GM21526 (cell line): Measurements from ENCODE around the gene AFF2.

Experiments used
- ATAC-seq: cut with Tn5 transposase; IDR thresholded peaks from one replicate; pipeline ENCODE4 v1.9.1; 2021; ENCODE audit warnings: moderate library complexity; ENCODE audit not compliant: unreplicated experiment, low FRiP score

AFF2 gene

GRCh38 chrX:148813967-148814366 is 313.6 kb downstream of the AFF2 start:
- ATAC-seq: no peak

GRCh38 chrX:148815218-148815961 is 315.0 kb downstream of the AFF2 start:
- ATAC-seq: no peak

GRCh38 chrX:148823986-148824385 is 323.6 kb downstream of the AFF2 start:
- ATAC-seq: no peak

- ATAC-seq: no peak
Measured at GRCh38 chrX:148825696-148826095, 325.3 kb downstream of the AFF2 start.

- no peak for ATAC-seq
Measured at GRCh38 chrX:148836741-148837140, 336.3 kb downstream of the AFF2 start.

GRCh38 chrX:148850631-148851030 is 350.2 kb downstream of the AFF2 start:
- ATAC-seq: no peak

- ATAC-seq: no peak
Measured at GRCh38 chrX:148854306-148854705, 353.9 kb downstream of the AFF2 start.

- ATAC-seq: no peak
Measured at GRCh38 chrX:148856505-148856904, 356.1 kb downstream of the AFF2 start.

- ATAC-seq: no peak
Measured at GRCh38 chrX:148865277-148866210, 365.1 kb downstream of the AFF2 start.

GRCh38 chrX:148867596-148867995 is 367.2 kb downstream of the AFF2 start:
- no peak for ATAC-seq

GRCh38 chrX:148871422-148872160 is 371.2 kb downstream of the AFF2 start:
- no peak for ATAC-seq

GRCh38 chrX:148872161-148872535 is 371.7 kb downstream of the AFF2 start:
- no peak for ATAC-seq

GRCh38 chrX:148872881-148873280 is 372.5 kb downstream of the AFF2 start:
- ATAC-seq: no peak

GRCh38 chrX:148874636-148875246 is 374.3 kb downstream of the AFF2 start:
- ATAC-seq: no peak

GRCh38 chrX:148878371-148878770 is 378.0 kb downstream of the AFF2 start:
- no peak for ATAC-seq

GRCh38 chrX:148885203-148885602 is 384.8 kb downstream of the AFF2 start:
- no peak for ATAC-seq

GRCh38 chrX:148893395-148893794 is 393.0 kb downstream of the AFF2 start:
- no peak for ATAC-seq

- ATAC-seq: no peak
Measured at GRCh38 chrX:148902581-148902980, 402.2 kb downstream of the AFF2 start.

- no peak for ATAC-seq
Measured at GRCh38 chrX:148903176-148903575, 402.8 kb downstream of the AFF2 start.

GRCh38 chrX:148904421-148905111 is 404.1 kb downstream of the AFF2 start:
- no peak for ATAC-seq
